ENCODE results near the gene SCD5. TPM values are rescaled to one million over a fixed set of nuclear protein-coding genes. Genes with fewer than 3 reads are reported as not detected.

SCD5 gene
- total RNA-seq, 1 donor from 2014 or later: 36.9 TPM

DNA sequence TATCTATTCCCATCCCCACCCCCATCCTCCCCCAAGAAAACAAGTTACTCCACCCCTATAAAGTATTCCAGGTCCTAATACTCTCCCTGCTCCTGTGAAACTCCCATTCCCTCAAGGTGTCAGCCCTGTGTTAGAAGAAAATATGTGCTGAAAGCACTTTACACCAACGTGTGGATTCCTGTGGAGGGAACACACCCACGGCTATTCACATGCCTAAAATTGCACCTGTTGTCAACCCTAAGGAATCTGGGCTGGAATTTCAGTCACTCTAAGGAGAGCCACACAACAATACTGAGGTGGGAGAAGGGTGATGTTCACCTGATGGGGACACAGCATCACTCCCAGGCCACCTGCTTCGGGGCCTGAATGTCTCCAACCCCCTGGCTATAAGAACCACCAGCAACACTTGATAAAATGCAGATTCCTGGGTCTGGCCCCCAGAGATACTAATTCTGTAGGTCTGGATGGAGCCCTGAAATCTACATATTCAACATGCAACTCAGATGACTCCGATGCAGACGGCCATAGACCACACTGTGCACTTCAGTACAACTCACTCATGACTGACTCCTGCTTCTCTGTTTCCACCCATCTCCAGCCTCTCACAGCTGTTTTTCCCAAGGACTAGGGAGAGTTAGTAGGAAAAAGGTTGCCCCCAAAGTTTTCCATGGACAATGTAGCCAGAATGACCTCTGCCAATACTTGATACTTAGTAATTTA is 15.8 kb downstream of the SCD5 start:
- peaks cover 58% of the 10 kb centered on the region for H3K27me3 ChIP-seq
- H3K36me3 Mint-ChIP-seq: peaks cover 5% of the 10 kb centered on the region
- H3K4me3 Mint-ChIP-seq: no peak overlapping the region
- H3K9me3 Mint-ChIP-seq: no peaks in the 10 kb centered on the region
- no peaks in the 10 kb centered on the region for H3K79me2 ChIP-seq (ENCODE audit: low read depth)
- H3K27ac ChIP-seq: no peak overlapping the region
- H3K36me3 ChIP-seq: no peaks in the 10 kb centered on the region
- peaks cover 53% of the 10 kb centered on the region for H3K4me1 Mint-ChIP-seq
- peaks cover 90% of the 10 kb centered on the region for H4K20me1 ChIP-seq (ENCODE audit: low read depth)
- no peak overlapping the region for H3K9ac ChIP-seq
- no peak overlapping the region for H3K4me3 ChIP-seq
- TF ChIP-seq EZH2 (IDR thresholded peaks at IDR 0.05) (no peak), EZH2phosphoT487 (IDR thresholded peaks at IDR 0.05) (no peak)
- TF ChIP-seq, protein P1, sequence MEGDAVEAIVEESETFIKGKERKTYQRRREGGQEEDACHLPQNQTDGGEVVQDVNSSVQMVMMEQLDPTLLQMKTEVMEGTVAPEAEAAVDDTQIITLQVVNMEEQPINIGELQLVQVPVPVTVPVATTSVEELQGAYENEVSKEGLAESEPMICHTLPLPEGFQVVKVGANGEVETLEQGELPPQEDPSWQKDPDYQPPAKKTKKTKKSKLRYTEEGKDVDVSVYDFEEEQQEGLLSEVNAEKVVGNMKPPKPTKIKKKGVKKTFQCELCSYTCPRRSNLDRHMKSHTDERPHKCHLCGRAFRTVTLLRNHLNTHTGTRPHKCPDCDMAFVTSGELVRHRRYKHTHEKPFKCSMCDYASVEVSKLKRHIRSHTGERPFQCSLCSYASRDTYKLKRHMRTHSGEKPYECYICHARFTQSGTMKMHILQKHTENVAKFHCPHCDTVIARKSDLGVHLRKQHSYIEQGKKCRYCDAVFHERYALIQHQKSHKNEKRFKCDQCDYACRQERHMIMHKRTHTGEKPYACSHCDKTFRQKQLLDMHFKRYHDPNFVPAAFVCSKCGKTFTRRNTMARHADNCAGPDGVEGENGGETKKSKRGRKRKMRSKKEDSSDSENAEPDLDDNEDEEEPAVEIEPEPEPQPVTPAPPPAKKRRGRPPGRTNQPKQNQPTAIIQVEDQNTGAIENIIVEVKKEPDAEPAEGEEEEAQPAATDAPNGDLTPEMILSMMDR (IDR thresholded peaks at IDR 0.05): no peak
- H3K27ac Mint-ChIP-seq: no peak overlapping the region
- no peaks in the 10 kb centered on the region for H3K9me3 ChIP-seq (ENCODE audit: low read depth)
- H3K27me3 Mint-ChIP-seq (ENCODE audit: insufficient read depth, low read depth): no peaks in the 10 kb centered on the region
- no peak overlapping the region for H3K4me2 ChIP-seq
- H3F3A ChIP-seq (ENCODE audit: low read depth): peaks cover 54% of the 10 kb centered on the region
- peaks cover 48% of the 10 kb centered on the region for H3K4me1 ChIP-seq
- H2AFZ ChIP-seq (replicated peaks): no peak overlapping the region
- DNase-seq (ENCODE audit: low spot score): no peak

DNA sequence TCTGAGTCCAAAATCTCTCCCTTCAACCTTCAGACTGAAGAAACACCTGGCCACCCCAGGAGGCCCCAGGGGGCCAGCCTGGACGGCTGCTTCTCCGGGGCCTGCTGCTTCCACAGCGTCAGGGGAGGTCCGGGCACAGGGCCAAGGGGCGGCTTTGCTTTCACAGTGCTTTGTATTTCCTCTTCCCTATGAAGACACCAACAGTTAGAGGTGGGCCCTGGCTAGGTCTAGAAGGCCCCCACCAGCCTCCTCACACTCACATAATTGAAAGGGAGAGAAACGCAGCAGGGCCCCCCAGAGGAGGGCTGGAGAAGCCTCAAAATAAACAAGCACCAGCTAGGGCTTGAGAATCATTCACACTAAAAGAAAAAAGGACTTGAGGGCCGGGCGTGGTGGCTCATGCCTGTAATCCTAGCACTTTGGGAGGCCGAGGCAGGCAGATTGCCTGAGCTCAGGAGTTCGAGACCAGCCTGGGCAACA is 17.8 kb downstream of the SCD5 start:
- Histone ChIP-seq H3K27ac (no peak overlapping the region), H3K4me3 (no peak overlapping the region), H3K4me2 (no peak overlapping the region), H3K9me3 (ENCODE audit: low read depth) (no peaks in the 10 kb centered on the region), H3K9ac (no peak overlapping the region), H3K79me2 (ENCODE audit: low read depth) (no peaks in the 10 kb centered on the region), H3F3A (ENCODE audit: low read depth) (peaks cover 34% of the 10 kb centered on the region), H3K4me1 (peaks cover 36% of the 10 kb centered on the region), H3K36me3 (no peaks in the 10 kb centered on the region), H2AFZ (replicated peaks) (no peak overlapping the region), H4K20me1 (ENCODE audit: low read depth) (peaks cover 88% of the 10 kb centered on the region), H3K27me3 (peaks cover 38% of the 10 kb centered on the region)
- Mint-ChIP-seq H3K27me3 (ENCODE audit: insufficient read depth, low read depth) (peaks cover 2% of the 10 kb centered on the region), H3K27ac (no peak overlapping the region), H3K4me3 (no peak overlapping the region), H3K4me1 (peaks cover 49% of the 10 kb centered on the region), H3K9me3 (no peaks in the 10 kb centered on the region), H3K36me3 (peaks cover 5% of the 10 kb centered on the region)
- TF ChIP-seq EZH2 (IDR thresholded peaks at IDR 0.05): no peak
- no peak for TF ChIP-seq EZH2phosphoT487 (IDR thresholded peaks at IDR 0.05)
- TF ChIP-seq, protein P1 (IDR thresholded peaks at IDR 0.05): no peak
- no peak for DNase-seq (ENCODE audit: low spot score)

DNA sequence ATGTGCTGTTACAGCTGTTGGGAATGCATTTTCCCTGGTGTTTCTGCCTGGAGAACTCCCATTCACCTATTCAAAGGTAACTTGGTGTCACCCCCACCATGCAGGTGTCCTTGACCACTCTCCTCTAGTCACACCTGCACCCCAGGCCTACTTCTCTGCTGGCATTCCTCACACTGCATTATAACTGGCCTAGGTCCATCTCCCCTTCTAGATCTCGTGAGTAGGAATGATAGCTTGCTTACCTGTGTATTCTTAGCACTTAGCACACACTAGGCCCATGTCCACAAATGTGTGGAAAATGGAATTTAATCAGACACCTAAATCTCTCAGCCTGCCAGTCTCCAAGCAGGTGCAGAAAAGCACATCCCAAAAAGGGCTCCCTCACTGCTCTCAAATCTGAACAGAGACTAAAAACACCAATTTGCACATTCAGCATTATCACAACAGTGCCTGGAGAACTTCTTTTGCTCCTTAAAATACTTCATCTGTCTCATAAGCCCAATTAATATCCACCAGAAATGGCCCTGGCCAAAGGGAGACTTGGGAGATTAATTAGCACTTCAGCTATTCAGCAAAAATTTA is 18.3 kb downstream of the SCD5 start:
- no peak for DNase-seq (ENCODE audit: low spot score)
- no peak overlapping the region for H3K4me3 Mint-ChIP-seq
- Histone ChIP-seq H3K4me2 (no peak overlapping the region), H3K4me3 (no peak overlapping the region), H3K9ac (no peak overlapping the region), H3K79me2 (ENCODE audit: low read depth) (no peaks in the 10 kb centered on the region), H2AFZ (replicated peaks) (no peak overlapping the region), H3K36me3 (no peaks in the 10 kb centered on the region), H3K27me3 (peaks cover 33% of the 10 kb centered on the region), H3K9me3 (ENCODE audit: low read depth) (no peaks in the 10 kb centered on the region), H4K20me1 (ENCODE audit: low read depth) (peaks cover 86% of the 10 kb centered on the region), H3K4me1 (peaks cover 31% of the 10 kb centered on the region), H3K27ac (no peak overlapping the region), H3F3A (ENCODE audit: low read depth) (peaks cover 28% of the 10 kb centered on the region)
- peaks cover 46% of the 10 kb centered on the region for H3K4me1 Mint-ChIP-seq
- H3K9me3 Mint-ChIP-seq: no peaks in the 10 kb centered on the region
- H3K27ac Mint-ChIP-seq: no peak overlapping the region
- peaks cover 5% of the 10 kb centered on the region for H3K36me3 Mint-ChIP-seq
- peaks cover 2% of the 10 kb centered on the region for H3K27me3 Mint-ChIP-seq (ENCODE audit: insufficient read depth, low read depth)
- TF ChIP-seq, protein P1 (IDR thresholded peaks at IDR 0.05): no peak
- TF ChIP-seq EZH2phosphoT487 (IDR thresholded peaks at IDR 0.05): no peak
- no peak for TF ChIP-seq EZH2 (IDR thresholded peaks at IDR 0.05)
